Esophagus squamous epithelium (tissue), 4 donors: ENCODE data around the gene KCNAB1.

Experiments used
- CTCF ChIP-seq, 6 experiments: fragments of 450-650 bp in 4 of 6; fragments of 200-600 bp in 2 of 6; sonication (generic) in 2 of 6; IDR thresholded peaks; one replicate each; pipeline ENCODE4 v1.5.1; 2016 to 2019; ENCODE audit warnings: antibody characterized with exemption in 6 of 6, mild to moderate bottlenecking in 4 of 6, moderate library complexity in 4 of 6
- POLR2A ChIP-seq, 4 donors: fragments of 450-650 bp; IDR thresholded peaks; one replicate each; pipeline ENCODE4 v1.6.1; 2017; ENCODE audit warnings: antibody characterized with exemption in 4 of 4, mild to moderate bottlenecking in 4 of 4, moderate library complexity in 3 of 4

- TF ChIP-seq POLR2A (IDR thresholded peaks at IDR 0.05) (no peak), CTCF (IDR thresholded peaks at IDR 0.05) (no peak)
These were observed 171.1 kb downstream of the KCNAB1 start for GRCh38 chr3:156291272-156292123.
